Dendritic cell treated with granulocyte-macrophage colony-stimulating factor and Interleukin-4, amounts not matched to agents 40 ng/mL and 50 ng/mL, for 4 days (primary cell): Measurements from ENCODE around the gene MS4A12.
A peak's percentile ranks its signal among the peaks of the same experiment; 100 is the strongest.
"Not testable (repeated sequence)": the region's sequence is repeated elsewhere in the genome, so short reads cannot be mapped to it uniquely, and the experiment has no call there.

Source experiments
- H3K27ac Mint-ChIP-seq: one replicate; pipeline ENCODE4 v1.8.0; 2022; ENCODE audit warnings: mild to moderate bottlenecking, mixed read lengths
- H3K27me3 Mint-ChIP-seq: one replicate; pipeline ENCODE4 v1.8.0; 2022; ENCODE audit warnings: mild to moderate bottlenecking, mixed read lengths
- H3K36me3 Mint-ChIP-seq: one replicate; pipeline ENCODE4 v1.8.0; 2022; ENCODE audit warnings: low read depth, mixed read lengths
- H3K4me1 Mint-ChIP-seq: one replicate; pipeline ENCODE4 v1.8.0; 2022; ENCODE audit warnings: low read depth, mixed read lengths
- H3K4me3 Mint-ChIP-seq: one replicate; pipeline ENCODE4 v1.8.0; 2022; ENCODE audit warnings: mild to moderate bottlenecking, moderate library complexity, mixed read lengths
- H3K9me3 Mint-ChIP-seq: one replicate; pipeline ENCODE4 v1.8.0; 2022; ENCODE audit warnings: mixed read lengths
- intact Hi-C: fragments of 100-400 bp; cut with micrococcal nuclease; formaldehyde crosslinking; loops from one replicate; pipeline ENCODE4 v1.15.0; 2022

The MS4A12 gene

GRCh38 chr11:60498399-60498798 lies 5.8 kb downstream of the MS4A12 start:
- no peaks in the 10 kb centered on the region for H3K27me3 Mint-ChIP-seq
- intact Hi-C loops, result no loop called here
- H3K36me3 Mint-ChIP-seq, result no peaks in the 10 kb centered on the region
- H3K4me1 Mint-ChIP-seq, result peaks cover 24% of the 10 kb centered on the region
- peak overlapping the region; percentile 67 for H3K27ac Mint-ChIP-seq
- H3K9me3 Mint-ChIP-seq, result no peaks in the 10 kb centered on the region
- H3K4me3 Mint-ChIP-seq, result no peak overlapping the region

GRCh38 chr11:60498853-60499252 lies 6.3 kb downstream of the MS4A12 start:
- Mint-ChIP-seq H3K9me3 (no peaks in the 10 kb centered on the region), H3K4me1 (peaks cover 24% of the 10 kb centered on the region), H3K27ac (peak overlapping the region; percentile 67), H3K4me3 (no peak overlapping the region), H3K27me3 (no peaks in the 10 kb centered on the region), H3K36me3 (no peaks in the 10 kb centered on the region)
- intact Hi-C loops, result no loop called here

- Mint-ChIP-seq H3K4me1 (peaks cover 24% of the 10 kb centered on the region), H3K27me3 (no peaks in the 10 kb centered on the region), H3K9me3 (no peaks in the 10 kb centered on the region), H3K4me3 (no peak overlapping the region), H3K36me3 (no peaks in the 10 kb centered on the region), H3K27ac (no peak overlapping the region)
- intact Hi-C loops, result no loop called here
These were observed 7.8 kb downstream of the MS4A12 start for GRCh38 chr11:60500276-60500910.

GRCh38 chr11:60502221-60502775 lies 9.7 kb downstream of the MS4A12 start:
- no peak overlapping the region for H3K4me3 Mint-ChIP-seq
- H3K36me3 Mint-ChIP-seq, result no peaks in the 10 kb centered on the region
- intact Hi-C loops, result no loop called here
- H3K27me3 Mint-ChIP-seq, result peaks cover 2% of the 10 kb centered on the region
- no peaks in the 10 kb centered on the region for H3K9me3 Mint-ChIP-seq
- H3K4me1 Mint-ChIP-seq, result peaks cover 24% of the 10 kb centered on the region
- H3K27ac Mint-ChIP-seq, result no peak overlapping the region

- intact Hi-C loops, result no loop called here
- H3K27me3 Mint-ChIP-seq, result peaks cover 2% of the 10 kb centered on the region
- no peaks in the 10 kb centered on the region for H3K9me3 Mint-ChIP-seq
- no peaks in the 10 kb centered on the region for H3K36me3 Mint-ChIP-seq
- H3K27ac Mint-ChIP-seq, result no peak overlapping the region
- H3K4me1 Mint-ChIP-seq, result peaks cover 5% of the 10 kb centered on the region
- no peak overlapping the region for H3K4me3 Mint-ChIP-seq
These were observed 11.8 kb downstream of the MS4A12 start for GRCh38 chr11:60504219-60504905.

GRCh38 chr11:60509609-60510008 lies 17.0 kb downstream of the MS4A12 start:
- H3K27me3 Mint-ChIP-seq, H3K4me3 Mint-ChIP-seq, H3K9me3 Mint-ChIP-seq, intact Hi-C loops, H3K36me3 Mint-ChIP-seq, H3K27ac Mint-ChIP-seq, H3K4me1 Mint-ChIP-seq: not testable (repeated sequence)

- H3K36me3 Mint-ChIP-seq, H3K27ac Mint-ChIP-seq, H3K4me3 Mint-ChIP-seq, H3K9me3 Mint-ChIP-seq, H3K27me3 Mint-ChIP-seq, H3K4me1 Mint-ChIP-seq, intact Hi-C loops: not testable (repeated sequence)
These were observed 17.6 kb downstream of the MS4A12 start for GRCh38 chr11:60510209-60510608.

- H3K9me3 Mint-ChIP-seq, result no peaks in the 10 kb centered on the region
- H3K27ac Mint-ChIP-seq, result no peak overlapping the region
- no peak overlapping the region for H3K4me3 Mint-ChIP-seq
- H3K27me3 Mint-ChIP-seq, result peaks cover 14% of the 10 kb centered on the region
- no peaks in the 10 kb centered on the region for H3K36me3 Mint-ChIP-seq
- no peaks in the 10 kb centered on the region for H3K4me1 Mint-ChIP-seq
- intact Hi-C loops, result no loop called here
These were observed 18.8 kb downstream of the MS4A12 start for GRCh38 chr11:60511393-60511792.

GRCh38 chr11:60512651-60513225 lies 20.2 kb downstream of the MS4A12 start:
- Mint-ChIP-seq H3K9me3 (no peaks in the 10 kb centered on the region), H3K27ac (no peak overlapping the region), H3K36me3 (no peaks in the 10 kb centered on the region), H3K4me3 (no peak overlapping the region), H3K4me1 (no peaks in the 10 kb centered on the region), H3K27me3 (peaks cover 12% of the 10 kb centered on the region)
- intact Hi-C loops, result no loop called here

GRCh38 chr11:60513496-60514460 lies 21.2 kb downstream of the MS4A12 start:
- intact Hi-C loops, result no loop called here
- peaks cover 18% of the 10 kb centered on the region for H3K27me3 Mint-ChIP-seq

GRCh38 chr11:60515144-60515855 lies 22.7 kb downstream of the MS4A12 start, which contains the start of gene MS4A13:
Gene MS4A13, plus strand, starts transcription at chr11:60515392. Its CDS starts 2,692 bp downstream, at chr11:60518084.
- peaks cover 15% of the 10 kb centered on the region for H3K4me1 Mint-ChIP-seq
- intact Hi-C loops, result no loop called here
- H3K4me3 Mint-ChIP-seq, result no peak within 1 kb of the TSS
- H3K27ac Mint-ChIP-seq, result no peak within 1 kb of the TSS
- peaks cover 30% of the 10 kb centered on the region for H3K27me3 Mint-ChIP-seq
- H3K9me3 Mint-ChIP-seq, result peaks cover 8% of the 10 kb centered on the region
- H3K36me3 Mint-ChIP-seq, result no peaks in the 10 kb centered on the region

More at GRCh38 chr11:60513496-60514460, 21.2 kb downstream of the MS4A12 start:
- Mint-ChIP-seq H3K4me1 (peaks cover 3% of the 10 kb centered on the region), H3K27ac (no peak overlapping the region), H3K4me3 (no peak overlapping the region), H3K9me3 (no peaks in the 10 kb centered on the region), H3K36me3 (no peaks in the 10 kb centered on the region)

- H3K9me3 Mint-ChIP-seq, result no peaks in the 10 kb centered on the region
- no peaks in the 10 kb centered on the region for H3K36me3 Mint-ChIP-seq
- H3K4me3 Mint-ChIP-seq, result no peak overlapping the region
- intact Hi-C loops, result no loop called here
- H3K4me1 Mint-ChIP-seq, result peaks cover 6% of the 10 kb centered on the region
- H3K27me3 Mint-ChIP-seq, result peaks cover 8% of the 10 kb centered on the region
- H3K27ac Mint-ChIP-seq, result no peak overlapping the region
These were observed 35.9 kb downstream of the MS4A12 start for GRCh38 chr11:60528465-60528864.

- Mint-ChIP-seq H3K4me1 (peaks cover 6% of the 10 kb centered on the region), H3K9me3 (no peaks in the 10 kb centered on the region), H3K4me3 (no peak overlapping the region), H3K36me3 (no peaks in the 10 kb centered on the region), H3K27me3 (peaks cover 8% of the 10 kb centered on the region), H3K27ac (no peak overlapping the region)
- intact Hi-C loops, result no loop called here
These were observed 36.4 kb downstream of the MS4A12 start for GRCh38 chr11:60528934-60529333.
